Caki2 (cell line): ENCODE results near the gene STOML3. TPM values are rescaled to one million over a fixed set of nuclear protein-coding genes. Genes with fewer than 3 reads are reported as not detected.
A peak's percentile ranks its signal among the peaks of the same experiment; 100 is the strongest.

ENCODE experiments used
- DNase-seq: peaks from one replicate; pipeline ENCODE4 v3.0.0-alpha.2; 2015; ENCODE audit warnings: low read depth
- in situ Hi-C: cut with HindIII; loops from 2 replicates; pipeline ENCODE4 v1.10.0; 2016; ENCODE audit warnings: low sequenced_read_pairs, low pct_unique_long_range_greater_than_20kb, mixed read lengths
- total RNA-seq: library from RNA; depleted of rRNA; stranded (reverse); fragments of >200 nt; shearing (Covaris generic); gene quantifications from 2 replicates; pipeline ENCODE4 v1.2.3, GENCODE V29; 2014; ENCODE audit warnings: low replicate concordance; rRNA removed

The STOML3 gene
- total RNA-seq, 1 experiment from 2014 or later: not detected

DNA sequence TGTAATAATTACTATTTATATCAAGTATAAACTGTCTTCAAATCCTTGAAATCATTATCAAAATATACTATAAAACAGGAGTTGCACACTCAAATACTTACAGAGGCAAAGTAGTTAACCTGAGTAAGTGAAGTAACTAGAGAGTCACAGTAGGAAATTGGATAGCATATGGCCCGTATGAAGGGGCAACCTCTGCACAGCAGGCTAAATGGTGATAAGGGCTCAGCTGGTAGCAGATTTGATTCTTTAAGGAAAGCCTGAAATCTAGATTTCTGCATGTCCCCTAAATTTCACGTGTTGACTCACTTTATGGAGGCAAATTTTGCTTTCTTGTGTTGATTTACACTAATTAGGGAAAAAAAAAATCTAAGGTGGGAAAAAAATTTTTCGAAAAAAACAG, 46.4 kb downstream of the STOML3 start:
- no peak for DNase-seq
- in situ Hi-C loops: no loop called here

DNA sequence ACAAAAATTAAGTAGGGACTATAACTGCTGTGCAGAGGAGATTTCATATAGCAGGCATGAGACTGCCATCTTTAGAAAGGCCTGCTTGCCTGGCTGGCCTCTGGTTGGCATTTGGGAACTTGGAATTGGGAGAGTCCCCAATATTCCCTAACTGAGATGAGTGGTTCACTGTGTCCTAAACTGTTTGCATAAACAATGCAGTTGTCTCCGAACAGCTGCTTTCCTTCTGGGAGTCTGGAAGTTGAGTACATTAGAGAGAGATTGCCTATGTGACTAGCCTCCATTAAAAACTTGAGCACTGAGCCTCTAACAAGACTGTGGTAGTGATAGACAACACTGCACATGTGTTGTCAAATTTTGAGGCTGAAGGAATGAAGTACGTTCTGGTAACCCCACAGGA, 47.4 kb downstream of the STOML3 start:
- no peak for DNase-seq
- in situ Hi-C loops: no loop called here

DNA sequence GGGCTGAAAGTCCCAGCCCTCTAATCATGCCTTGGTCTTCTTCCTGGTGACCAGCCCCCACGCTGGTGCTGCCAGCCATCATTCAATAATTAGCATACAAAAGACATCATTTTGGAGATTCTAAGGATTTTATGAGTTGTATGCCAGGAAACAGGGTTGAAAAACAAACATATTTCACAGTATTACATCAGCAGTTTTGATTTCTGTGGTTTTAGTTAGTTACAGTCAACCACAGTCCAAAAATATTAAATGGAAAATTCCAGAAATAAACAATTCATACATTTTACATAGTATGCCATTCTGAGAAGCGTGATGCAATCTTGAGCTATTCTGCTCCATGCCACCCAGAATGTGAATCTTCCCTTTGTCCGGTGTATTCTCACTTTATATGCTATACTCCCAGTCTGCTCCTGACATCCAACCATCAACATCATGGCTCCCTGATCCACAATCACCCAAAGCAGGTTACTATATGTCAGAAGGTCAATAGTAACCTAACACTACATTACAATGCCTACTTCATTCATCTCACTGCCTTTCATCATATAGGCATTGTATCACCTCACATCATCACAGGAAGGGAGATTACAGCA, 49.2 kb downstream of the STOML3 start:
- DNase-seq: peak; percentile 2
- in situ Hi-C loops: no loop called here

DNA sequence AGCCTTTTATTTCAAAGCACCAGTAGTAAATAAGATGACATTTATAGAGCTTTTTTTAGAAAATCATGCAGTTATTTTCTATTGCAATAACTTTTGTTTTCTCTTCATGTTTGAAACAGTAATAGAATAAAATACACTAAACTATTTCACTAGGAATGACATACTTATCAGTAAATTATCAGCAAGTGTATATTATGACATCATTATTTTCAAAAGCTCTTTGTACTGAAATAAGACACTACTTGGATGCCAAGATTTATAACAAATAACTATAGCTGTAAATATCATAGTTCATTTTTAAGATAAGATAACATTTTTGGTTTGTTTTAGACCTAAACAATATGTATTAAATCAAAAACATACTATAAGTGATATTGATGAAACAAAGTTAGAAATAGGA, 56.8 kb downstream of the STOML3 start:
- no peak for DNase-seq
- in situ Hi-C loops: no loop called here

DNA sequence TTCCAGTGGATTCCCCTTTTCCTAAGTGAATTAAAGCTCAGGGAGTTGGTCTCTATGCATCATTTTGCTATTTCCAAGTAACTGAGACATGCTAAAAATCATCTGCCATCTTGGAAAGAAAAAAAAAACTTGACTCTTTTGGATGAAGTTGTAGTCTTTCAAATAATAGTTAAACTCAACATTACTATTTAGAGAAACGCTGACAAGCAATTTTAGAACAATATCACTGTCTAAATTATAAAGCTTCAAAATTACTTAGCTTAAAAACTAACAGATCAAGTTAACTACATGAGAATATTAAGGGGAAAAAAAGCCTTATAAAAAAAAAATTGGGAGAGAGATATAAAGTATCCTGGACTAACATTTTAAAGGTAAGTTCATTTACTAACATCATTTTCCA, 68.5 kb downstream of the STOML3 start:
- DNase-seq: no peak
- in situ Hi-C loops: no loop called here

DNA sequence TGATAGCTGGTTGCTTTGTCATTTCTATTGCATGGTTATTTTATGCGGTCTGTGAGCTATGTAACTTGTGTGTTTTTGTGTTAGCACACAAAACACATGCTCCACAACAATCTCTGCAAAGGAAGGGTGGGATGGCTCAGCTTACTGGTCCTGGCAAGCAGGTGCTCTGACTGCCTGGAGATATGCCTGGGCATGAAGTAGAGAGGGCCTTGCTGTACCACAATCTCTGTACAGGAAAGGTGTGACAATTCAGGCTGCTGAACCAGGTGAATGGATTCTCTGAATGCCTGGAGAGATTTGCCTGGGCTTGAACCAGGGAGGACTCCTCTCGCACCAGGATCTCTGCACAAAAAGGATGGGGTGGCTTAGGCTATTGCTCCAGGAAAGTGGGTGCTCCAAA, 69.5 kb downstream of the STOML3 start:
- in situ Hi-C loops: no loop called here
- DNase-seq: no peak

Other genes starting within 250 kb of the STOML3 start
- 2.2 and 9.5 TPM in 2 replicates for gene PROSER1, start 47.3 kb upstream of the STOML3 start, total RNA-seq
- 11.9 and 17.1 TPM in 2 replicates for gene NHLRC3, start 47.6 kb upstream of the STOML3 start, total RNA-seq